HG02571 (cell line): ENCODE data around the gene KCNH8.

Source experiments
- ATAC-seq: cut with Tn5 transposase; IDR thresholded peaks from one replicate; pipeline ENCODE4 v1.9.1; 2021; ENCODE audit warnings: mild to moderate bottlenecking, moderate library complexity; ENCODE audit not compliant: unreplicated experiment

KCNH8 gene

GRCh38 chr3:19248143-19248542 lies 99.8 kb downstream of the KCNH8 start:
- ATAC-seq, result no peak

- no peak for ATAC-seq
These were observed 100.5 kb downstream of the KCNH8 start for GRCh38 chr3:19248767-19249166.

- no peak for ATAC-seq
These were observed 102.8 kb downstream of the KCNH8 start for GRCh38 chr3:19250959-19251610.

DNA sequence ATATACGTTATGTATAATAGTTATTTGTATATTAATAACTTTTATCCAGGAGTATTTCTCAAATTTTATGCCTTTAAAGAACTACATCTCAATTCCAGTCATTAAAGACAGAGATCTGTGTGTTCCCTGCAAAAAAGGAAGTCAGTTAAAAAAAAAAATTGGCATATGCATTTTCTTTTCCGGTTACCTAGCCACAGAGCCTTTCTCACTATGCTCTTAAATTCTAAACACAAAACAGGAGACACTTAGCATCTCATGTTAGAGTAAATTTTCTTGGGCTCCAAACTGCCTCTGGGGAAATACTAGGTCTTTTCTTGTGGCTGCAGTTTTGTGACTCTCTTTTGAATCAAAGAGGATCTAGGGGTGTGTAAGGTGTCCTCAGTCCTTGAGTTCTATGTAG lies 105.9 kb downstream of the KCNH8 start:
- ATAC-seq, result no peak

GRCh38 chr3:19254784-19255338 lies 106.6 kb downstream of the KCNH8 start:
- no peak for ATAC-seq

DNA sequence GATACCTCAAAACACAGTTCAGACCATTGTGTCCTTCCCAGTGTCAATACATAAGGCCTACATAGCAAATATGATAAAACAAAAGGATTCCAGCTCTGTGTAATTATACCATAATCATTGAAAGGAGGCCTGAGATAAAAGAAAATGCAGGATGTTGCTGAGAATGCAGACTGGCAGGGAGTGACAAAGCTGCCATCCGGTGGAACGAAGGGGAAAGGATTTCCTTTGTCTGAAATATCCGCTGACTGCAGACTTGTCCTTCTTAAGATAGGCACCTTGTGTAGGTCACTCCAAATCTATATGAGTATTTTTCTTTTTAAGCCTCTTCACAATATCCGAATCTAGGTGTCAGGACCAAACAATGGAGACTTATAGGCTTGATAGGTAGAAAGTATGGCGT lies 108.0 kb downstream of the KCNH8 start:
- ATAC-seq, result no peak

DNA sequence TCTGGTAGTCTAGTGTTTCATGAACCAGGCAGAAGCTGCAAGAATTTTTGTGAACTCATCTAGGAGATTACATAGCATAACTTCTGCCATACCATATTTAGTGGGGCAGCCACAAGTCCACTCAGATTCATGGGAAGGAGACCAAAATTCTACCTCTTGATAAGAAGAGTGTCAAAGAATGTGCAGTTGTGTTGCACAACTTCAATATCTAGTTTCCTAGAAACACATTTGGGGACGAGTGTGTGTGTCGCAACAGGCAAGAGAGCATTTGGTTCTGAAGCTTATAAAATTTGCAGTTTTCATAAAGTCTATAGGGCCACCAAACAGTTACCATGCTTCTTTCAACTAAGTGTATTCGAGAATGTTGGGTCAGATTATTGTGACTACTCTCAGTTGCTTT lies 115.3 kb downstream of the KCNH8 start:
- no peak for ATAC-seq

DNA sequence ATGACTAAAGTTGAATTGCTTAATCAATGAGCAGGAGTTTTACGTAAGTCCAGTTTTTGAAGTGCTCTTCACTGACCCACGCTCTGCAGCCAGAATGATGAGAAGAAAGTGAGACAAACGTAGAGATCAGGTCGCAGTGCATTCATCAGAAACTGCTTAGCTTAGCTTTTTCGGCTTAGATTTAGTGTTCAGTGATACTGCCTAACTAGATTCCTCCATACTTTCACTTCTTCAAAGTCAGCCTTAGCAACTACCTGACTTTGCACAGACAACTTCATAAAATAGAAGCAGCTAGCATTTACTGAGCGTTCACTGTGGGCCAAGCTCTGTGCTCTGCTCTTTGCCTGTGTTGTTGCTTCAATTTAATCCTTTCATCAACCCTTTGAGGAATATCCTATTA lies 116.1 kb downstream of the KCNH8 start:
- ATAC-seq, result no peak

DNA sequence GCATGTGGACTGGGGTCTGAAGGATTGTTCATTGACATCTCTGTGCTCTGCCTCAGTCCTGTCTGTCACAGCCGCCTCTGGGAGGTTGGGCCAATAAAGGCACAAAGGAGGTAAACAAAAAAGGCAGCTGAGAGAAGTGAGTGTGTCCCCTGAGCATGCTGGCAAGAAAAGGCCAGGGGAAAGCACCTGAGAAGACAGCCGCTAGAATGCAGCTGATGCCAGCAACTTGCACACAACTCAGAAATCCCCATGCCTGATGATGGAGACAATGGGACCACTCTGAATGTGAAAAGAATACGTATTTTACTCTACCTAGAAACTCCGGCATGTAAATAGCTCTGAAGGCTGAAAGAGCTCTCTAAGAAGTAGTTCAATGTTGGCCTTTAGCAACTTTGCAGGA lies 118.7 kb downstream of the KCNH8 start:
- ATAC-seq, result no peak

GRCh38 chr3:19270481-19270880 lies 122.2 kb downstream of the KCNH8 start:
- ATAC-seq, result no peak

DNA sequence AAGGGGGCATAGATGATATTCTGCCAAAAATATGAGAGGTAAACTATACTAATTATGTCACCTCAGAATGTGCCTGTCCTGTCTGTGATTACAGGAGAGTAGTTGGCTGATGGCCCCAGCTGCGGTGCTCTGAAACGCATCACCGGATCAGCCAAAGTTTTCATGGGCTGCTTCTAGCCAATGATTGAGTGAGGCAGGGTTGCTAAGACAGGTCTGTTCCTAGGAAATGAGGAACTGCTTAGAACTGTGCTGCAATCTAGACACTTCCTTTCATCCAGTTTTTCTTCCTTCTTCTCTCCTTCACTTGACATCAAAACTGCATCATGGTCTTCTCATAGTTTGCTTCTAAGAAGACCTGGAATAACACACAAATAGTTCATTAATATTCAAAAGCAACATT lies 124.0 kb downstream of the KCNH8 start:
- ATAC-seq, result no peak

- no peak for ATAC-seq
These were observed 124.8 kb downstream of the KCNH8 start for GRCh38 chr3:19273091-19273490.

DNA sequence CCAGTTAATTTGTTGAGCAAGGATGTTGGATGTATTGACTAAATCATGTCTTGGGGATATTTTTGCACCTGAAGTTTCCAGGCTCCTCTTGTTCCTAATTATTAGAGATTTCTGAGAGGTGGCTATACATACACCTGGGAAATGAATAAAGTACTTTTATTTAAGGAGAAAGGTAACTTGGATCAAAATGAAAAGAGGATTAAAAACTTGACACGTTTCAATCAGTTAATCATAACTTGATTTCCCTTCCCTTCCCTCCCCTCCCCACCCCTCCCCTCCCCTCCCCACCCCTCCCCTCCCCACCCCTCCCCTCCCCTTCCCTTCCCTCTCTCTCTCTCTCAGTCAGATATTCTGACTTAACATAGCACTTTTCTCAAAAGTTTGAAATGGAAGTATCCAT lies 126.3 kb downstream of the KCNH8 start:
- ATAC-seq, result no peak

GRCh38 chr3:19284974-19285373 lies 136.7 kb downstream of the KCNH8 start:
- no peak for ATAC-seq

GRCh38 chr3:19293295-19293694 lies 145.0 kb downstream of the KCNH8 start:
- no peak for ATAC-seq

- no peak for ATAC-seq
These were observed 146.9 kb downstream of the KCNH8 start for GRCh38 chr3:19295208-19295607.

DNA sequence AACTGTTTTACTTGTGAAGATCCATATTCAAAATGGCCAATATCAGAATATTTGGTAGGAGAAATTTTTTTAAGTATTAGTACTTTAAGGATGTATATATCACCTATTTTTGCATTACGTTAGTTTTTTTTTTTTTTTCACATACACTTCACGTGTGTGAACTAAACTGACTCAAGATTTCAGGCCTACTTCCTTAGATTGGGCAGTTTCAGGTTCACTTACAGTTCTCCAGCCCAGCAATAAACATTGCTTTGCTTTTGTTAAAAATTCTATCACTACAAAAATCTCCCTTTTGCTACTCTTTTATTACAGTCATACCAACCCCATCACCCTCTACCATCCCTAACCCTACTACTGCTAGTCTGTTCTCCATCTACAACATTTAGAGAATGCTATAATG lies 183.6 kb downstream of the KCNH8 start:
- no peak for ATAC-seq

DNA sequence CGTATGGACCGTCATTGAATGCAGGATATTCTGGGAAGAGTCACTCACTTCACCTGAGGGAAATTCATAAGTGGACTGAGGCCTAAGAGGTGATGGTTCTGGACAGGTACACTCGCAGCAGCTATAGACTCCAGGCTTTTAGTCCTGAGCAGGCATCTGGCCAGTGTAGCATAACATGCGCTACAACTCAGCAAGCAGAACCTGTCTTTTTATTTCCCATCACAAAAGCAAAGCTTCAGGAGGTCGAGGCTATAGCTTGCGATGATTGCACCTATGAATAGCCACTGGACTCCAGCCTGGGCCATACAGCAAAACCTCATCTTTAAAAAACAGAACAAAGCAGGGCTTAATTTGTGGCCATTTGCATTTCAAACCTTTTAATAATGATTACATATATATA lies 185.8 kb downstream of the KCNH8 start:
- no peak for ATAC-seq

GRCh38 chr3:19338769-19339168 lies 190.5 kb downstream of the KCNH8 start:
- ATAC-seq, result no peak

GRCh38 chr3:19342389-19342788 lies 194.1 kb downstream of the KCNH8 start:
- no peak for ATAC-seq

GRCh38 chr3:19346759-19347158 lies 198.4 kb downstream of the KCNH8 start:
- ATAC-seq, result no peak

GRCh38 chr3:19347671-19348070 lies 199.4 kb downstream of the KCNH8 start:
- no peak for ATAC-seq

DNA sequence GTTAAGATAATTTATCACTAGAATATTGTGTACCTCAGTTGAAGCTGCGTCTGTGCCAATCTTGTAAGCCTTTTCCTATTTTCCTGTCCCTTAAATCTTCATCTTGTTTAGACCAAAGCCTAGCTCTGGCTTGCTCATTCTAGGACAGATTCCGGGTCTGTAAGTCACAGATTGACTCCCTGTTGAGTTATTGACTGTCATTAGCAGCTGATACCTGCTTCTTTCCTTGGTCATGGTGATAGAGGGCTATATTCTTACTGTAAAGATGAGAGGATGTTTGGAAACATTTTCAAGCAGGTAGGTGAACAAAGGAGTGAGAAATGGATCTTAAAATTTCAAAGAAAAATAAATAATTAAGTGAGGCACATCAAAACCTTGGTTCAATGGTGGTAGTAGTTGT lies 200.2 kb downstream of the KCNH8 start:
- no peak for ATAC-seq
